ENCODE results near the gene CLASRP. TPM values are rescaled to one million over a fixed set of nuclear protein-coding genes. Genes with fewer than 3 reads are reported as not detected.

CLASRP gene
- total and polyA plus RNA-seq, 2 of the 8 experiments (the other 6 are each of a cell fraction or from before 2014, with no cell fraction given), result 22.3 to 71.7 TPM

DNA sequence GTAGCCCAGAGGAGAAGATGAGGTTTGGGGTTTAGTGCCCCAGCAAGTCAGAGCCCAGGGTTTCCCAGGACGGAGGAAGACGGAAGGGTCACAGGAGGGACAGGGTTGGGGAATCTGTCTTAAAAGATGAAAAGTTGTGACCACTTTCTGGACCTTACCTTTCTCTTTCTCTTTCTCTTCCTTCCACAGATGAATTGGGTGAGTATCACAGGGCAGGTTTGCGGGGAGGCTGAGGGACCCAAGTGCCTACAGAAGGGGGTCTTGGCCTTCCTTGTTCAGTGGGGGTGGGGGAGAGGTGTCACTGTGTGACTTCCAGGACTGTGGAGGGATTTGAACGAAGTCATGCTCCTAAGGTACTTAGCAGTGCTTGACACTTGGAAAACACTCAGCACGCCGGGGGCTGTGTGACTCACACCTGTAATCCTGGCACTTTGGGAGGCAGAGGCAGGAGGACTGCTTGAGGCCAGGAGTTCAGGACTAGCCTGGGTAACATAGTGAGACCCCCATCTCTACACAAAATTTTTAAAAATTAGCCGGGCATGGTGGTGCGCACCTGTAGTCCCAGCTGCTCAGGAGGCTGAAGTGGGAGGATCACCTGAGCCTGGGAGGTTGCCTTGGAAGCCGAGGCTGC lies 29.1 kb upstream of the CLASRP start:
- Histone ChIP-seq H3K79me1 (ENCODE audit: low read depth, low read length) (no peaks in the 10 kb centered on the region), H2BK20ac (ENCODE audit: low read length) (no peak overlapping the region), H3K23ac (ENCODE audit: insufficient read length) (no peak overlapping the region), H2AK5ac (ENCODE audit: low read depth, low read length) (no peak overlapping the region), H4K20me1 (replicated peaks in 1 of 2; ENCODE audit: control insufficient read depth in 1 of 2, insufficient read depth in 2 of 2, low read length in 2 of 2) (no peaks in the 10 kb centered on the region), H2BK12ac (ENCODE audit: low read depth, low read length) (no peak overlapping the region), H3K4me2 (ENCODE audit: insufficient read depth in 1 of 2, low read depth in 2 of 2, low read length in 2 of 2) (no peak overlapping the region), H3K36me3 (ENCODE audit: control insufficient read depth in 2 of 4, insufficient read depth in 4 of 4, low read length in 3 of 4) (peaks cover 0 to 4% (median 2%) of the 10 kb centered on the region in 4 experiments; a peak in 2 of 8 replicates), H3K4me3 (ENCODE audit: extremely low read depth in 1 of 4, insufficient read depth in 2 of 4, low read depth in 3 of 4, low read length in 4 of 4) (no peak overlapping the region), H3K79me2 (ENCODE audit: control insufficient read depth in 1 of 2, insufficient read depth in 2 of 2, low read length in 2 of 2) (no peaks in the 10 kb centered on the region), H2AFZ (ENCODE audit: low read length) (no peak overlapping the region), H3K4ac (replicated peaks; ENCODE audit: insufficient read length, low read depth, low read length) (no peak overlapping the region), H3K23me2 (ENCODE audit: low read depth, low read length) (no peaks in the 10 kb centered on the region), H4K5ac (ENCODE audit: insufficient read length, low read depth, low read length) (no peak overlapping the region), H3K9me3 (ENCODE audit: insufficient read depth in 2 of 2, low read depth in 1 of 2, low read length in 1 of 2) (no peaks in the 10 kb centered on the region), H3K14ac (ENCODE audit: insufficient read length) (no peak overlapping the region), H4K8ac (ENCODE audit: extremely low read depth, insufficient read depth, low read length) (no peak overlapping the region), H3K27ac (ENCODE audit: low read depth, low read length) (no peak overlapping the region), H4K91ac (replicated peaks; ENCODE audit: insufficient read length, low read length) (no peak overlapping the region), H3K18ac (ENCODE audit: extremely low read depth, low read length) (no peak overlapping the region), H2BK5ac (ENCODE audit: low read depth, low read length) (no peak overlapping the region), H2BK120ac (replicated peaks; ENCODE audit: low read depth, low read length) (no peak overlapping the region), H3K27me3 (replicated peaks in 1 of 4; ENCODE audit: control insufficient read depth in 3 of 4, extremely low read depth in 1 of 4, insufficient read depth in 3 of 4, low read length in 3 of 4) (no peaks in the 10 kb centered on the region), H3K4me1 (replicated peaks in 1 of 4; ENCODE audit: control insufficient read depth in 3 of 4, insufficient read depth in 4 of 4, low read length in 3 of 4) (no peaks in the 10 kb centered on the region), H3K9ac (replicated peaks in 1 of 4; ENCODE audit: extremely low read depth in 1 of 4, low read depth in 3 of 4, low read length in 3 of 4) (no peak overlapping the region), H2BK15ac (ENCODE audit: low read length) (no peak overlapping the region), H3K56ac (replicated peaks; ENCODE audit: insufficient read length, low read depth, low read length) (no peak overlapping the region)
- 89% methylated on average over 9 of the region's 9 CpGs; no CpG with 5 or more reads in 1 of the 2 experiments for WGBS, 2 experiments (ENCODE audit: extremely low coverage in 1 of 2, insufficient coverage in 1 of 2, insufficient read length in 1 of 2, insufficient replicate concordance in 2 of 2, low coverage in 1 of 2, low lambda C conversion rate in 2 of 2, missing lambda C conversion rate in 1 of 2)
- ChIA-PET POLR2A (ENCODE audit: partially characterized antibody) (interaction anchor here (1.1 to 1.5 kb wide), 2 partner anchors 8 to 82 kb away, joined by 3 to 5 read pairs; no protein-coding TSS in a partner anchor), CTCF (ENCODE audit: partially characterized antibody) (interaction anchor here (1.1 to 1.4 kb wide), 3 partner anchors 20 to 150 kb away, joined by 3 to 4 read pairs (median 3); no protein-coding TSS in a partner anchor)
- no peak for DNase-seq (ENCODE audit: low read depth in 1 of 2, low spot score in 2 of 2)
- no peak for FAIRE-seq
- TF ChIP-seq RBBP5 (IDR thresholded peaks at IDR 0.05; ENCODE audit: borderline replicate concordance, low read depth, low read length) (no peak), SP1 (IDR thresholded peaks at IDR 0.05; ENCODE audit: low read depth, low read length) (no peak), ATF3 (IDR thresholded peaks at IDR 0.05; ENCODE audit: insufficient read depth, low read depth, low read length) (no peak), CTBP2 (IDR thresholded peaks at IDR 0.05; ENCODE audit: borderline replicate concordance, insufficient read depth, insufficient read length, low read length) (no peak), POLR2A (IDR thresholded peaks at IDR 0.05; ENCODE audit: control extremely low read depth in 1 of 2, low read depth in 2 of 2, low read length in 2 of 2) (no peak), HDAC6 (IDR thresholded peaks at IDR 0.05; ENCODE audit: low read depth, low read length) (no peak), CREB1 (IDR thresholded peaks at IDR 0.05) (no peak), CHD1 (IDR thresholded peaks at IDR 0.05; ENCODE audit: low read depth, low read length) (no peak), HDAC2 (IDR thresholded peaks at IDR 0.05; ENCODE audit: borderline replicate concordance in 1 of 2, low read depth in 2 of 2, low read length in 2 of 2) (no peak), TEAD4 (IDR thresholded peaks at IDR 0.05; ENCODE audit: low read depth, low read length) (no peak), BRCA1 (IDR thresholded peaks at IDR 0.05; ENCODE audit: low read depth, low read length) (no peak), GTF2F1 (IDR thresholded peaks at IDR 0.05; ENCODE audit: borderline replicate concordance, low read depth, low read length) (no peak)
- TF ChIP-seq, protein P1, sequence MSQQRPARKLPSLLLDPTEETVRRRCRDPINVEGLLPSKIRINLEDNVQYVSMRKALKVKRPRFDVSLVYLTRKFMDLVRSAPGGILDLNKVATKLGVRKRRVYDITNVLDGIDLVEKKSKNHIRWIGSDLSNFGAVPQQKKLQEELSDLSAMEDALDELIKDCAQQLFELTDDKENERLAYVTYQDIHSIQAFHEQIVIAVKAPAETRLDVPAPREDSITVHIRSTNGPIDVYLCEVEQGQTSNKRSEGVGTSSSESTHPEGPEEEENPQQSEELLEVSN (IDR thresholded peaks at IDR 0.05), result no peak

Measured in H1 (cell line).